Measurements from ENCODE around the gene CBLN2. TPM values are rescaled to one million over a fixed set of nuclear protein-coding genes. Genes with fewer than 3 reads are reported as not detected.

CBLN2 gene
- total and polyA plus RNA-seq, 2 donors from 2014 or later: 0.88 to 2.2 TPM

- DNase-seq: no peak
- no peak for FAIRE-seq
- H3K36me3 ChIP-seq (ENCODE audit: control insufficient read depth in 2 of 3, insufficient read depth in 3 of 3, low read length in 3 of 3): no peaks in the 10 kb centered on the region
Measured at GRCh38 chr18:72555101-72555500, 11.0 kb upstream of the CBLN2 start.

GRCh38 chr18:72543357-72544055 is 636 bp downstream of the CBLN2 start:
- FAIRE-seq (no peak), DNase-seq (peak in 4 of 5 donors; percentile 17 to 42 (median 28))
- Histone ChIP-seq H3K27me3 (ENCODE audit: control insufficient read depth, insufficient read depth, low read length) (peaks cover 24% of the 10 kb centered on the region), H3K36me3 (ENCODE audit: control insufficient read depth in 2 of 3, insufficient read depth in 3 of 3, low read length in 3 of 3) (no peaks in the 10 kb centered on the region), H3K4me1 (ENCODE audit: control insufficient read depth in 2 of 3, insufficient read depth in 2 of 3, low read depth in 1 of 3, low read length in 3 of 3) (no peaks in the 10 kb centered on the region), H3K9me3 (ENCODE audit: control insufficient read depth in 2 of 3, insufficient read depth in 1 of 3, low read length in 3 of 3) (no peaks in the 10 kb centered on the region), H3K9ac (ENCODE audit: low read length in 3 of 3) (no peak overlapping the region), H3K4me3 (ENCODE audit: low read length in 3 of 3) (peak overlapping the region in 2 of 3 donors; percentile 17 to 30), H3K27ac (ENCODE audit: low read depth in 2 of 2, low read length in 2 of 2) (no peak overlapping the region)
- intact Hi-C loops (cut with DNase I): no loop called here
- TF ChIP-seq CTCF (IDR thresholded peaks at IDR 0.05; ENCODE audit: borderline replicate concordance, extremely low read depth, insufficient read depth): no peak

More at GRCh38 chr18:72555101-72555500, 11.0 kb upstream of the CBLN2 start:
- H3K9me3 ChIP-seq (ENCODE audit: control insufficient read depth in 2 of 3, insufficient read depth in 1 of 3, low read length in 3 of 3): no peaks in the 10 kb centered on the region
- no peak overlapping the region for H3K27ac ChIP-seq (ENCODE audit: low read depth in 2 of 2, low read length in 2 of 2)
- intact Hi-C loops (cut with DNase I): no loop called here
- no peaks in the 10 kb centered on the region for H3K27me3 ChIP-seq (ENCODE audit: control insufficient read depth, insufficient read depth, low read length)
- TF ChIP-seq CTCF (IDR thresholded peaks at IDR 0.05; ENCODE audit: borderline replicate concordance, extremely low read depth, insufficient read depth): no peak
- no peak overlapping the region for H3K9ac ChIP-seq (ENCODE audit: low read length in 3 of 3)
- H3K4me3 ChIP-seq (ENCODE audit: low read length in 3 of 3): no peak overlapping the region
- no peaks in the 10 kb centered on the region for H3K4me1 ChIP-seq (ENCODE audit: control insufficient read depth in 2 of 3, insufficient read depth in 2 of 3, low read depth in 1 of 3, low read length in 3 of 3)

- no peak overlapping the region for H3K9ac ChIP-seq (ENCODE audit: low read length in 3 of 3)
- FAIRE-seq (no peak), DNase-seq (peak in 3 of 5 donors; percentile 29 to 38 (median 31))
- H3K36me3 ChIP-seq (ENCODE audit: control insufficient read depth in 2 of 3, insufficient read depth in 3 of 3, low read length in 3 of 3): no peaks in the 10 kb centered on the region
- intact Hi-C loops (cut with DNase I): no loop called here
- H3K9me3 ChIP-seq (ENCODE audit: control insufficient read depth in 2 of 3, insufficient read depth in 1 of 3, low read length in 3 of 3): no peaks in the 10 kb centered on the region
- no peak overlapping the region for H3K27ac ChIP-seq (ENCODE audit: low read depth in 2 of 2, low read length in 2 of 2)
- TF ChIP-seq CTCF (IDR thresholded peaks at IDR 0.05; ENCODE audit: borderline replicate concordance, extremely low read depth, insufficient read depth): no peak
- peaks cover 24% of the 10 kb centered on the region for H3K27me3 ChIP-seq (ENCODE audit: control insufficient read depth, insufficient read depth, low read length)
- H3K4me1 ChIP-seq (ENCODE audit: control insufficient read depth in 2 of 3, insufficient read depth in 2 of 3, low read depth in 1 of 3, low read length in 3 of 3): no peaks in the 10 kb centered on the region
- peak overlapping the region in 1 of 3 donors; percentile 30 for H3K4me3 ChIP-seq (ENCODE audit: low read length in 3 of 3)
Measured at GRCh38 chr18:72542984-72543356, 1.2 kb downstream of the CBLN2 start.

All from kidney (tissue), 14 donors.